AG04450 (cell line): ENCODE results near the gene MTR. TPM values are rescaled to one million over a fixed set of nuclear protein-coding genes. Genes with fewer than 3 reads are reported as not detected.
A peak's percentile ranks its signal among the peaks of the same experiment; 100 is the strongest.

Source experiments
- CTCF ChIA-PET: fragments of 300-600, 350-600 bp; formaldehyde crosslinking; extraction: SDS; loops from one replicate; lab custom pipeline; 2022; ENCODE audit warnings: antibody characterized with exemption, inconsistent platforms; lab: Charles Lee
- POLR2A ChIA-PET: fragments of 350-600 bp; formaldehyde crosslinking; extraction: SDS; loops from one replicate; lab custom pipeline; 2021; ENCODE audit warnings: antibody characterized with exemption, inconsistent platforms; lab: Yijun Ruan, JAX
- DNase-seq: peaks from one replicate; pipeline ENCODE4 v3.0.0-alpha.2; 2011; ENCODE audit warnings: low read depth, low spot score
- H3K27ac ChIP-seq: one replicate; pipeline ENCODE4 v1.5.1; 2012; ENCODE audit warnings: low read depth, low read length, control low read depth
- H3K27me3 ChIP-seq: one replicate; pipeline ENCODE4 v1.6.0; 2012; ENCODE audit warnings: low read length; ENCODE audit not compliant: control insufficient read depth, insufficient read depth
- H3K4me3 ChIP-seq: 2 replicates; pipeline ENCODE4 v1.5.1; 2011; ENCODE audit warnings: mild to moderate bottlenecking, low read depth, low read length, control low read depth
- H3K9me3 ChIP-seq: 2 replicates; pipeline ENCODE4 v1.5.1; 2012; ENCODE audit warnings: low read length; ENCODE audit not compliant: control insufficient read depth, insufficient read depth
- polyA plus RNA-seq: library from polyadenylated mRNA; depleted of rRNA; stranded (reverse); fragments of >200 nt; gene quantifications from 2 replicates; pipeline ENCODE4 v1.2.3, GENCODE V29; 2011
- TF ChIP-seq, protein P1 (sequence below): IDR thresholded peaks from 2 replicates; pipeline ENCODE4 v1.5.1; 2011; ENCODE audit warnings: low read depth, low read length, control low read depth, inconsistent platforms

The MTR gene
- polyA plus RNA-seq, 1 experiment, result 13.0 TPM

DNA sequence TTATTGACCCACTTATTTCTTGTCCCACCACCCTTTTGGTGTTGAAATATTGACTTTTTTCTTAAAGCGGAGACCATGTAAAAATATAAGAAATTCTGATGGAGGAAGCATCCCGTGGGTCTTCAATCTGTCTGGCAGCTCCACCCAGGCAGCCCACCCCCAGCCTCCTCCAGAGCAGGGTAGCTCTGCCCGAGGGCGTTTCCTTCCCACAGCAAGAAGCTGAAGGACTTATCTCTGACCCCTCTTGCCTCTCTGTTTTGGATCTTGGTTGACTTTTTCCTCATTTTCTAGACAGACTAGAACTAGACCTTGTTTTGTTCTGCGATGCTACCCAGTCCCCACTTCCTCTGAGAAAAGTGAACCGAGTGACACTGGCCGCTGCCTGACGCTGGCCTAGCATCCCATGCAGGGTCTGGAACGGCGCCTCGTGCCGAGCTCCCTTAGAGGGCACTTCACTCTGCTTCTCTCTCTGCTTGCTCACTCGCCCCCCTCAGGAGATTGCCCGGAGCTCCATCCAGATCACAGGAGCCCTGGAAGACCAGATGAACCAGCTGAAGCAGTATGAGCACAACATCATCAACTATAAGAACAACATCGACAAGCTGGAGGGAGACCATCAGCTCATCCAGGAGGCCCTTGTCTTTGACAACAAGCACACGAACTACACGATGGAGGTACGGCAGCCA is 40.4 kb upstream of the MTR start:
- DNase-seq, result no peak
- Histone ChIP-seq H3K27me3 (no peaks in the 10 kb centered on the region), H3K4me3 (no peak overlapping the region), H3K27ac (no peak overlapping the region), H3K9me3 (no peaks in the 10 kb centered on the region; the same call in 1 of the 2 replicates)
- POLR2A ChIA-PET, result interaction anchor here (1.1 kb wide), 1 partner anchor 40 kb away, joined by 3 read pairs; the partner anchor contains the start of gene MTR
- TF ChIP-seq, protein P1, sequence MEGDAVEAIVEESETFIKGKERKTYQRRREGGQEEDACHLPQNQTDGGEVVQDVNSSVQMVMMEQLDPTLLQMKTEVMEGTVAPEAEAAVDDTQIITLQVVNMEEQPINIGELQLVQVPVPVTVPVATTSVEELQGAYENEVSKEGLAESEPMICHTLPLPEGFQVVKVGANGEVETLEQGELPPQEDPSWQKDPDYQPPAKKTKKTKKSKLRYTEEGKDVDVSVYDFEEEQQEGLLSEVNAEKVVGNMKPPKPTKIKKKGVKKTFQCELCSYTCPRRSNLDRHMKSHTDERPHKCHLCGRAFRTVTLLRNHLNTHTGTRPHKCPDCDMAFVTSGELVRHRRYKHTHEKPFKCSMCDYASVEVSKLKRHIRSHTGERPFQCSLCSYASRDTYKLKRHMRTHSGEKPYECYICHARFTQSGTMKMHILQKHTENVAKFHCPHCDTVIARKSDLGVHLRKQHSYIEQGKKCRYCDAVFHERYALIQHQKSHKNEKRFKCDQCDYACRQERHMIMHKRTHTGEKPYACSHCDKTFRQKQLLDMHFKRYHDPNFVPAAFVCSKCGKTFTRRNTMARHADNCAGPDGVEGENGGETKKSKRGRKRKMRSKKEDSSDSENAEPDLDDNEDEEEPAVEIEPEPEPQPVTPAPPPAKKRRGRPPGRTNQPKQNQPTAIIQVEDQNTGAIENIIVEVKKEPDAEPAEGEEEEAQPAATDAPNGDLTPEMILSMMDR, result no peak
- CTCF ChIA-PET, result interaction anchor here (0.5 to 1.2 kb wide), 3 partner anchors 633 to 807 kb away, joined by 3 to 4 read pairs (median 3); no protein-coding TSS in a partner anchor

DNA sequence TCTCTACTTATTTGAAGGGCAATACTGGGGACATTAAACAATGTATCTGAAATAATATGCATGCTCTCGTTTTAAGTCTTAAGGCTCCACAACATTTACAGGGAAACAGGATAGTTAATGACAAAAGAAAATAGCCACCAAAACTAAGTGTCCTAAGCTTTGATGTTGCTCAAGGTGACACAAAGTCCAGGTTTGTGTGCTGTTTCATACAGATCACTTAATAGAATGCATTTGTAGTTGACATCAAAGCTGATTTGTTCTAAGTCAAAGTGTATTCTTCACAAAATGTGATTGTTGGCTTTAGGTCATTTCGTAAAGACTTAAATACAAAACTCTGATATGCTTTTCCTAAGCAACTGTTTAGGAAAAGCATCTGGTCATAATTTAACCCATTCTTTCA is 37.5 kb upstream of the MTR start:
- ChIA-PET POLR2A (no interaction called here), CTCF (interaction anchor here (3.2 kb wide), 1 partner anchor 629 kb away, joined by 39 read pairs; no protein-coding TSS in a partner anchor)
- Histone ChIP-seq H3K9me3 (no peaks in the 10 kb centered on the region), H3K27me3 (no peaks in the 10 kb centered on the region), H3K4me3 (no peak overlapping the region), H3K27ac (no peak overlapping the region)
- TF ChIP-seq, protein P1, result no peak
- no peak for DNase-seq

DNA sequence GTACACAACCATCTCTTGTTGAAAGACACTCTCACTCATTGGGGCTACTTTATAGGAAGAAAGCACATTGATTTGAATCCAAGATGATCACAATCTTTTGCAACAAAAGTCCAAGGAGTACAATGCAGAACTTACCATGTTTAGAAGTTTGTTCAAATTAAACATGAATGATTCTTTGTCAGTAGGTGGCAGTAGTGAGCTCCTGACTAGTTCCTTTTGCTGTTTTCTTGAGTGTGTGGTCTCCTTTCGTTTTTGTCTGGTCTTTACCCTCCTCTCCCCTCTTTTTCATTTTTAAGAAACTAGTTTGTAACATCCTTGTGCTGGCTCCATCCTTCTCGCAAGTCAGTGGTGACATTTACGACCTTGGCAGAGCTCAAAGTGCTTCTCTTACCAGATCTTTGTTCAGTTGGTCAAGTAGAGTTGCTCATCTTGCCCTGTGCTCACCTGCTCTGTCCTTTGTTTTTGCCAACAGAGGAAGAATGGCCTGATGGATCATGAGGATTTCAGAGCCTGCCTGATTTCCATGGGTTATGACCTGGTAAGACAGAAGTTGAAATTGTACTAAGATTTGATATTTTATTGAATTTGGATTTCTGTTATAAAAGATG is 35.7 kb upstream of the MTR start:
- Histone ChIP-seq H3K27me3 (no peaks in the 10 kb centered on the region), H3K27ac (no peak overlapping the region), H3K9me3 (no peaks in the 10 kb centered on the region), H3K4me3 (no peak overlapping the region)
- POLR2A ChIA-PET, result no interaction called here
- peak; percentile 8 for DNase-seq
- TF ChIP-seq, protein P1, result peak; percentile 77
- CTCF ChIA-PET, result interaction anchor here (0.7 to 3.2 kb wide), 42 partner anchors 8 to 803 kb away, joined by 3 to 39 read pairs (median 5); partner anchors contain the start of genes HEATR1 and MTR

DNA sequence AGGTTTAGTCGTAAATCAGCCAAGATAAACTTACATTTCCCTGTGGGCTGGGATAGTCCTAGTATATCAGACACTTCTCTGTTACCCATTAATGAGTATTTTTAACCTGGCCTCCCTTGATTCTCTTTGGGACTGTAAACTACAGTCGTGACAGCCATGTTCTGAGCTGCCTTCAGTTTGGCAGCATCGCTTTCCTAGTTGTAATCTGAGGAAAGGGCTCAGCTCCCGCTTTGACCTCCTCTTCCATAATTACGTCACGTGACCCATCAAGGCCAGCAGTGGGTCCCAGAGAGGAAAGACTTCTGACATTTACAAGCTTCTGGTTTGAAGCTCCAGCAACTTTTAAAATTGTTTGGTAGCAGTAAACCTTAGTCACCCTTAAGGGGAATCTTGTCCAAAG is 34.6 kb upstream of the MTR start:
- no peaks in the 10 kb centered on the region for H3K27me3 ChIP-seq
- DNase-seq, result no peak
- no peak overlapping the region for H3K27ac ChIP-seq
- no peak overlapping the region for H3K4me3 ChIP-seq
- no peaks in the 10 kb centered on the region for H3K9me3 ChIP-seq
- TF ChIP-seq, protein P1, result no peak
- CTCF ChIA-PET, result interaction anchor here (0.6 to 3.2 kb wide), 11 partner anchors 8 to 626 kb away, joined by 3 to 39 read pairs (median 6); no protein-coding TSS in a partner anchor
- POLR2A ChIA-PET, result interaction anchor here (0.6 kb wide), 1 partner anchor 32 kb away, joined by 7 read pairs; no protein-coding TSS in a partner anchor

DNA sequence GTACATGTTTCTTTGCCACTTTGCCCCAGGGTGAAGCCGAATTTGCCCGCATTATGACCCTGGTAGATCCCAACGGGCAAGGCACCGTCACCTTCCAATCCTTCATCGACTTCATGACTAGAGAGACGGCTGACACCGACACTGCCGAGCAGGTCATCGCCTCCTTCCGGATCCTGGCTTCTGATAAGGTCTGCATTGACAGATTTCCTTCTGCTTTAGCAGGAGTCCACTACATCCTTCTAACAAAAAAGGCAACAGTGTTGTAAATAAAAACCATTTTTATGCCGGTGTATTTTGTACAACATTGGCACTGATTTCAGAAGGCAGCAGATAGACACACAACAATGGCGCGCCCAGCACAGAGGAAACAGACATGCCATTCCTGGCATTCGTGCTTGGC is 34.1 kb upstream of the MTR start:
- H3K27ac ChIP-seq, result no peak overlapping the region
- H3K4me3 ChIP-seq, result no peak overlapping the region
- no peaks in the 10 kb centered on the region for H3K27me3 ChIP-seq
- no peaks in the 10 kb centered on the region for H3K9me3 ChIP-seq
- CTCF ChIA-PET, result interaction anchor here (0.7 to 3.1 kb wide), 3 partner anchors 7 to 97 kb away, joined by 11 to 36 read pairs (median 11); no protein-coding TSS in a partner anchor
- no peak for DNase-seq
- POLR2A ChIA-PET, result interaction anchor here (0.6 kb wide), 1 partner anchor 31 kb away, joined by 7 read pairs; no protein-coding TSS in a partner anchor
- TF ChIP-seq, protein P1, result no peak
